ENCODE data around the gene TFF3.

TFF3 gene

GRCh38 chr21:42337276-42337675 lies 22.1 kb upstream of the TFF3 start:
- no peak overlapping the region for H3K9ac ChIP-seq (ENCODE audit: low read depth, low read length, poor library complexity, severe bottlenecking)
- no peak overlapping the region for H3K4me2 ChIP-seq (ENCODE audit: low read depth, low read length, poor library complexity, severe bottlenecking)
- no peaks in the 10 kb centered on the region for H3K9me2 ChIP-seq (replicated peaks; ENCODE audit: low read depth, low read length)
- H3F3A ChIP-seq (ENCODE audit: low read depth) = no peaks in the 10 kb centered on the region
- no peak overlapping the region for H2AFZ ChIP-seq (ENCODE audit: low read length)
- TF ChIP-seq EZH2phosphoT487 (IDR thresholded peaks at IDR 0.05; ENCODE audit: borderline replicate concordance) (no peak), CTCF (conservative IDR thresholded peaks at IDR 0.05; ENCODE audit: low read length) (no peak)
- no peak overlapping the region for H3K4me3 ChIP-seq (ENCODE audit: low read length, poor library complexity, severe bottlenecking)
- no peaks in the 10 kb centered on the region for H4K20me1 ChIP-seq (ENCODE audit: insufficient read depth, low read length, poor library complexity, severe bottlenecking)
- H3K27me3 ChIP-seq (ENCODE audit: insufficient read depth, low read length, poor library complexity, severe bottlenecking) = no peaks in the 10 kb centered on the region
- H3K4me1 ChIP-seq (ENCODE audit: insufficient read depth, low read length, poor library complexity, severe bottlenecking) = peaks cover 11% of the 10 kb centered on the region
- H3K36me3 ChIP-seq (ENCODE audit: insufficient read depth, low read length) = no peaks in the 10 kb centered on the region
- H3K79me2 ChIP-seq (ENCODE audit: insufficient read depth, low read length) = no peaks in the 10 kb centered on the region
- peaks cover under 1% of the 10 kb centered on the region; the same call in 1 of the 2 replicates for H3K9me3 ChIP-seq (ENCODE audit: insufficient read depth, low read depth, low read length)

GRCh38 chr21:42336054-42336453 lies 20.8 kb upstream of the TFF3 start:
- Histone ChIP-seq H3K9me3 (ENCODE audit: insufficient read depth, low read depth, low read length) (peaks cover 8% of the 10 kb centered on the region; the same call in 1 of the 2 replicates), H2AFZ (ENCODE audit: low read length) (no peak overlapping the region), H3F3A (ENCODE audit: low read depth) (no peaks in the 10 kb centered on the region), H3K4me1 (ENCODE audit: insufficient read depth, low read length, poor library complexity, severe bottlenecking) (peaks cover 11% of the 10 kb centered on the region), H3K9ac (ENCODE audit: low read depth, low read length, poor library complexity, severe bottlenecking) (no peak overlapping the region), H3K79me2 (ENCODE audit: insufficient read depth, low read length) (no peaks in the 10 kb centered on the region), H3K9me2 (replicated peaks; ENCODE audit: low read depth, low read length) (no peaks in the 10 kb centered on the region), H3K27me3 (ENCODE audit: insufficient read depth, low read length, poor library complexity, severe bottlenecking) (no peaks in the 10 kb centered on the region), H4K20me1 (ENCODE audit: insufficient read depth, low read length, poor library complexity, severe bottlenecking) (no peaks in the 10 kb centered on the region), H3K36me3 (ENCODE audit: insufficient read depth, low read length) (no peaks in the 10 kb centered on the region), H3K4me3 (ENCODE audit: low read length, poor library complexity, severe bottlenecking) (no peak overlapping the region), H3K4me2 (ENCODE audit: low read depth, low read length, poor library complexity, severe bottlenecking) (no peak overlapping the region)
- TF ChIP-seq EZH2phosphoT487 (IDR thresholded peaks at IDR 0.05; ENCODE audit: borderline replicate concordance) (no peak), CTCF (conservative IDR thresholded peaks at IDR 0.05; ENCODE audit: low read length) (no peak)

- Histone ChIP-seq H3K4me3 (ENCODE audit: low read length, poor library complexity, severe bottlenecking) (no peak overlapping the region), H2AFZ (ENCODE audit: low read length) (no peak overlapping the region), H3F3A (ENCODE audit: low read depth) (no peaks in the 10 kb centered on the region), H3K27me3 (ENCODE audit: insufficient read depth, low read length, poor library complexity, severe bottlenecking) (no peaks in the 10 kb centered on the region), H3K9me3 (ENCODE audit: insufficient read depth, low read depth, low read length) (peaks cover 8% of the 10 kb centered on the region; the same call in 1 of the 2 replicates), H3K36me3 (ENCODE audit: insufficient read depth, low read length) (no peaks in the 10 kb centered on the region), H3K9me2 (replicated peaks; ENCODE audit: low read depth, low read length) (no peaks in the 10 kb centered on the region), H3K4me2 (ENCODE audit: low read depth, low read length, poor library complexity, severe bottlenecking) (no peak overlapping the region), H3K4me1 (ENCODE audit: insufficient read depth, low read length, poor library complexity, severe bottlenecking) (no peaks in the 10 kb centered on the region), H4K20me1 (ENCODE audit: insufficient read depth, low read length, poor library complexity, severe bottlenecking) (no peaks in the 10 kb centered on the region), H3K79me2 (ENCODE audit: insufficient read depth, low read length) (no peaks in the 10 kb centered on the region), H3K9ac (ENCODE audit: low read depth, low read length, poor library complexity, severe bottlenecking) (no peak overlapping the region)
- TF ChIP-seq EZH2phosphoT487 (IDR thresholded peaks at IDR 0.05; ENCODE audit: borderline replicate concordance) (no peak), CTCF (conservative IDR thresholded peaks at IDR 0.05; ENCODE audit: low read length) (no peak)
Measured at GRCh38 chr21:42332557-42333317, 17.5 kb upstream of the TFF3 start.
